GM18508 (cell line): Measurements from ENCODE around the gene HIGD1A.

ENCODE experiments used
- ATAC-seq: cut with Tn5 transposase; IDR thresholded peaks from one replicate; pipeline ENCODE4 v1.9.1; 2021; ENCODE audit warnings: moderate number of reproducible peaks; ENCODE audit not compliant: insufficient read depth, unreplicated experiment

Gene HIGD1A

DNA sequence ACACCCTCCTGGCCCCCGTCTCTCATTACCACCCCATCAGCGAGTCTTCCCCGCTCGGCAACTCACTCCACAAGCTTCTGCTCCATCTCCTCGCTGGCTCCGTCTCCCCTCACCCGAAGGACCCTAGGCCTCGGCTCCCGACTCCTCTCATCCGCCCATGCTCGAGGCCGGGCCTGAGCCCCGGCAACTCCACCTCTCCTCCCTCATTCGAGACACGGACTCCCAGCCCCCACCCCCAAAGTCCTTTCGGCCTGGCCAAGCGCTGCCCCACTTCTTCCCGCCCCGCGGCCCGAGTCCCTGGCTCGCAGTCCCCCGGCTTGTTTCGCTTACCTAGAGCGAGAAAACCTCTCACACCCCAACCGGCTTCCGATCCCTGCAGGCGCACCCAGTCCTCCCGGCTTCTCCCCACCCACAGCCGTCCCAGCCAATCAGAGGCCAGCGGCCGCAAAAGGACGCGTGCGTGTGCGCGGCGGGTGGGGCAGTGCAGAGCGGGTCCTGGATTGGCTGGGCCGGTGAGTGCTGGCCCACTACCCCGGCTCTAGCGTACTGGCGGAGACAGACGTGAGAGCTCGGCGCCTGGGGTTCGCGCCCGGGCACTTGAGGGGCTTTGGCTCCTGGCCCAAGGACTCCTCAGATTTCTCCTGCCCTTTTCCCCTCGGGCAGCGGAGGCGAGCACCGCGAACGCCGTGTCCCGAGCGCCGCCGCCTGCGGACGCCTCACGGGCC, at the start of gene HIGD1A:
Gene HIGD1A, minus strand, starts transcription at position 385 of the 725 bp plus-strand sequence. CDS start 10,237 bp downstream, outside the sequence.
- peak; percentile 86 for ATAC-seq

DNA sequence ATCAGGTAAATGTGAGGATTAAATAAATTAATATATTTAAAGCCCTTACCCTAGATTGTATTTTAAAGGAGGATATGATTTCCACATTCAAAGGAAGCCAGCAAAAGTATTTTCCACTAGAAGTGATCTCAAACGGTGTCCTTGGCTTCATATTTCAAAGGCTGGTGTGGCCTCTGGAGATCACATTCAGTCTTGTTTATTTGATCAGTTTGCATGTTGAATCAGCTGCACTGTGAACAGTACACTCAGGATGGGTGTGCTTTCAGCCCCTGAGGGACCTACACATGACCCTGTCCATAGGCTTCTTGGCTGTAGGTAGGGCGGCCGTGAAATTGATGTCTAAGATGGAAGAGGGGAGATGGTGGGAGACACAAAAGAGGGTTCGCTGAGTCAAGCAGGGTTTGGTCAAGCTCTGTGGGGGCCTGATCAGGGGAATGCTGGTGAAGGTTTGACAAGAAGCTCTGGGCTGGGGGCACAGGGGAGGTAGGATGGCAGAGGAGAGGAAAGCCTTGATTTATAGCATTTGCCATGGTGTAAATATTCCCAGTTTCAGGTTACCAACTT, 49.5 kb upstream of the HIGD1A start:
- ATAC-seq, result no peak

DNA sequence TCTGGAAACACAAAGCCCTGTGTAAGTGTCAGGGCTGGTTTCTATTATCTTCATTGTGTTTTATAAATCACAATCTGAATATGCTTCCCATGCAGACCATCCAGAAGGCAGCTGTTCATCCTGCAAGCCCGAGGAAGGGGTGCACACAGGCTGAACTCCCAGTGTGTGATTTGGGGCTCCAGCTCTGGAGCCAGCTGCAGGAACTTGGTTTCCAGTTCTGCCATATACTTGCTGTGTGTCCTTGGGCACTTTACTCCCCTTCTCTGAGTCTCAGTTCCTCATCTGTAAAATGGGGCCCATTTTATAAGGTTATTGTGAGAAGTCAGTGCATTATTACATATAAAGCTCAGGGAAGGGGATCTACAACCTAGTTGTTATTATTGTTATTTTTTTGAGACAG, 48.8 kb upstream of the HIGD1A start:
- no peak for ATAC-seq

DNA sequence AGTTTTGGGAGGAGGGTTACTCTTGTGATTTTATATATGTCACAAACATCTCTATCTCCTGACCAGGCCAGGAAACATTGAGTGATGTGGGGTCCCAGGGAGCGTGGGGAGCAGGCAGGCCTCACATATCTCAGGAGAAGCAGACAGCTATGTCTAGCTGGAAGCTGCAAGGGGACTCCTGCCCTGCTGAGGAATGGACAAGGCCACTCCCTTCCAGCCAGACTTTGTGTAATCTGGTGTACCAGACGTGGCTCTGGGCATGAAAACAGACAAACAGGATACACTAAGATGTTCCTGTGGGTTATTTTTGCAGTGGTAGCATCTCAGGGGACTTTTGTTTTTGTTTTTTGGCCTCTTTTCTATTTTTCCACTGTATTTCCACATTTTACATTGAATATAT, 48.2 kb upstream of the HIGD1A start:
- ATAC-seq, result no peak

DNA sequence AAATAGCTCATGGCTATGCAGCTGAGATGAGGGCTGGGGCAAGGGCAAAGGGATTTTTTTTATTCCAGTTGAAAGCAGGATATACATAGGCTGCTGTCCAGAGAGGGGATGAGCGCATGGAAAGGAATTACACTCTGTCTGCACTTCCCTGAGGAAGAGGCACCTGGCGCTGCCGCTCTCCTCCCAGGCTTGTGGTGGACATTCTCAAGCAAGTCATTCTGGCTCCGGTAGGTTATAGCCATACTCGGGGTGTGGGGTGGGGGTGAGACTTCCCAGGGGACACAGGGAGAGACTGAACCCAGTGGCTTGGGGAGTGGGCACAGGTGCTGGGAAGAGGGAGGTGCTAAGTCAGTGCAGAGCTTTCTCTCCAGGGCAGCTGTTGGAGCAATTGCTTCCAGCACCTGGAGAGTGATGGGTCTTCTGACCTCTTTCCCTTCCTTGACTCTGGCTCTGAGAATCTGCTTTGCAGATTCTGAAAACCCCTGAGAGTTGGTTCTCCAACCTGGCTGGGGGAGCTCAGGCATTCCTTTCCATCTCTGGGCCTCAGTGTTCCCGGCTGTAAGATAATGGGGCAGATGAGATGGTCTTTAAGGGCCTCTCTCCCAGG, 47.0 kb upstream of the HIGD1A start:
- ATAC-seq, result no peak

DNA sequence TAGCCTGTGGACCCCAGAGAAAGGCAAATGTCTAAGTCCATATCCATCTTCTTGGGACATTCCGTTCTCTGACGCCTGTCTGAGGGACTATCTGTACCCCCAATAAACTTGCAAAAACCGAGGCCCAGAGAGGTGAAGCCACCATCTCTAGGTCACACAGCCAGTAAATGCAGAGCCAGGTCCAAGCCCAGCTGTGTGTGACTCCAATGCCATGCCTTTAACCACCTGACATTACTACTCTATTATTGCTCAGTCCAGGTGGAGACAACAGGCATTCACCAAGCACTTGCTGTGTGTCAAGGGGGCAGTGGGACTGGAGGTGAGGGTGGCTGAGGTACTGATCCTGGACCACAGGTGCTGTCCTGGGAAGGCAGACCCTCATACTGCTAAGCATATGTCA, 46.0 kb upstream of the HIGD1A start:
- no peak for ATAC-seq

DNA sequence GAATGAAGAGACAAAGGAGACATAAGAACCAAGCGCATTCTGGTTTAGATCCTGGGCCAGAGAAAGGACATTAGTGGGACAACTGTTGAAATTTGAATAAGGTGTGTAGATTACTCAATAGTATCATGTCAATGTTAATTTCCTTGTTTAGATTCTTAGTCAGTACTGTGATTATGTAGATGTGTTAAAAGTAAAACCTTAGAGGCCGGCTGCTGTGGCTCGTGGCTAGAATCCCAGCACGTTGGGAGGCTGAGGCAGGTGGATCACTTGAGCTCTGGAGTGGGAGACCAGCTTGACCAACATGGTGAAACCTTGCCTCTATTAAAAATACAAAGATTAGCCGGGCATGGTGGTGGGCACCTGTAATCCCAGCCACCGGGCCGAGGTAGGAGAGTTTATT, 44.7 kb upstream of the HIGD1A start:
- no peak for ATAC-seq

DNA sequence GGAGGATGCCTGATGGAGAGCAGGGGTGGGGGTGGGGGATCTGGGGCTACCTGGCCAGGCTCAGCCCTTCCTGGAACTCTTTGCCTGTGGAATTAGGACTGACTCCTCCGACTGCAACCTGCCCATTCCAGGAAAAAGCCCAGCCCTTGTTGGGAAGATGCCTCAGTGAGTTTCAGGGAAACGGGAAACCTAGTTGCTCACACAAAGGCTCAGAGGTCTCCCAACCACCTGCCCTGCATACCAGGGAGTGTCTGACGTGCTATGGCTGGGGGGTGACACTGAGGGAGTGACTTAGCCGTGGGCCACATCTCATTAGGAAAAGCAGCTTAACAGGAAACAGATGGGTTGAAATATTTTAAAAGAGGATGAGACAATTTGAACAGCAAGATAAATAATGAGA, 43.4 kb upstream of the HIGD1A start:
- no peak for ATAC-seq

DNA sequence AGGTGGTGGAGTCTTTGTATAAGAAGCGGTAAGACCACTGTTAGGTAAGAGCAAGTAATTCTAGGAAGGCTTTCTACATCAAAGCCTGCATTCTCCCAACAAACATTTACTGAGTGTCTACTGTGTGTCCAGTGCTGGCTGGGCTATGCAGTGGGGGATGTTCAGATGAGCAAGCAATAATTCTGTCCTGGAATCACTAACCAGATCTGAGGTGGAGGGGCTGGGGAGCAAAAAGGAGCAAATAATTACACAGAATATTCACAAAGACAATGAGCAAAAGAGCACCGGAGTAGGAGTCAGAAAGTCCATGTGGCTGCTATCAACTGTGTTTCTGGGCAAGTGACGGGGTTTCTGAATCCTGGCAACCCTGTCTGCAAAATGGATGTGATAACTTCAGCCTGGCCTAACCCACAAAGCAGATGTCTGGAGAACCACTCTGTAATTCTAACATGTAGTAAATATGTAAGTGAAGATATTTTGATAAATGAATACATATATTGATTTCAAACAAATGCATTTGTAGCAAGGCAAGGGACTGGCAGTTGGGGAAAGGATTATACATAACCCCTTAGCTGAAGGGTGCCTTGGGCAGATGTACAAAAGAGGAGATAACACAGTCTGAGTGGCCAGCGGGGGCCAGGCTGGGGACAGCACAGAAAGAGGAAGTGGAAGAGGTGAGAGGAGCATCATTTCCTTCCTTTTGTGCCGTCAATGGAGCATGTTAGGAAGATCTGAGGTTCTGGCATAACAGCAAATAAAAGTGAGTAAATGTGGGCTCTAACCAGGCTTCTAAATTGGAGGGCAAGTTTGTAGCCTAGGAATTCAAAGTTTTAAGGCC, 42.6 kb upstream of the HIGD1A start:
- no peak for ATAC-seq

DNA sequence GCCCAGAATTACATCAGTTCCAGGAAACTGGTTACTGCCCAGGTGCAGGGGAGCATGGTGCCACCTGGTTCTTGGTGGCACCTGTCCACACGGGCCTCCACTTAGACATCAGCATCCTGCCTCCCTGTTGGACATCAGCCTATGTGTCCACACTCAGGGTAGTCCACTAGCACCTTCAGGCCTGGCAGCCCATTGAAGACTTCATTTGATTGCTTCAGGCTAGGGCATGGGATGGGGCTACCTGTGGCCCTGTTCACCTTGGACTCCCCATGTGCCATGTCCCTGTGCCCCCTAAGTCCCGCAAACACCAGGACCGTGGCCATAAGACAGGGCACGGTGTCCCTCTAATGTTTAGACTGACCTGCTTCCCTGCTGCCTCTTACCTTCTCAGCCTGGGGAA, 40.5 kb upstream of the HIGD1A start:
- ATAC-seq, result no peak

DNA sequence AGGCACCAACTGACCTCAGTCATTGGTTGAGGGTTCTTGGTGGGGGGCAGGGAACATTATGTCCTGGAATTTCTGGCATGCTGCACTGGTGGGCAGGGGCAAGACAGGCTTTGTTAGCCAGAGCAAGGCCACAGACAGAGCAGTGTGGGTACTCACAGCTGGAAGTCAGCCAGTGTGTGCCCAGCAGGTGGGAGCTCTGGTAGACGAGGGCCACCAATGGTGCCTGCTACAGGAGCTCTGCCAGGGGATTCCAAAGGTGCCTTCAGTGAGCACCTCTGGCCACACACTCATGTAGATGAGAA, 40.1 kb upstream of the HIGD1A start:
- ATAC-seq, result no peak

DNA sequence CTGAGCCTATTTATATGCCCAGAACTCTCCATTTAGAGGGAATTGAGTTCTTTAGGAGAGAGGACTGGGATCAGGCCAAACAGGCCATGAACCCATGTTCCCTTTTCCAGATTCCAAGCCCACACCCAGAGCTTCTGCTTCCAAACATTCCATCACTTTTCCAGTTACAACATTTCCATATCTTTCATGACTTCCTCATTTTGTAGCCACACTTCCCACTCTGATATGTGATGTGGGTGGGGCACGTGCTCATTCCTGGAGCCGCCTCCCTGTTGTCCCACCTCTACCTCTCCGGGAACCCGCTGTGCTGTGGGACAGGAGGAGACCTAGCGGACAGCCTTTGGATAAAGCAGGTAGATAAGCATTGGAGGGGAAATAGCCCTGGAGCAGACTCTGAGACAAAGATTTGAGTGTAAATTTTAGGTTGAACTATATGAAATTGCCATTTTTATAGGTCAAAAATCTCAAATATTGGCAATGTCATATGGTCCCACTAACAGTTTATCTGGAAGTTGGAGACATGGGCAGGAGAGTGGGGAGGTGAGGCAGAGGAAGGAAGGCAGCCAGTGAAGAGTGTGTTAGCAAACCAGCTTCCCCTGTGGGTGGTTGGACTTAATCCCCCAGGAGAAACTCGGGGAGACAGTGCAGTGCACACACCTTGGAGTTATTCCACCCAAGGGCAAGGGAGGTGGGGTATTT, 39.6 kb upstream of the HIGD1A start:
- ATAC-seq, result no peak

DNA sequence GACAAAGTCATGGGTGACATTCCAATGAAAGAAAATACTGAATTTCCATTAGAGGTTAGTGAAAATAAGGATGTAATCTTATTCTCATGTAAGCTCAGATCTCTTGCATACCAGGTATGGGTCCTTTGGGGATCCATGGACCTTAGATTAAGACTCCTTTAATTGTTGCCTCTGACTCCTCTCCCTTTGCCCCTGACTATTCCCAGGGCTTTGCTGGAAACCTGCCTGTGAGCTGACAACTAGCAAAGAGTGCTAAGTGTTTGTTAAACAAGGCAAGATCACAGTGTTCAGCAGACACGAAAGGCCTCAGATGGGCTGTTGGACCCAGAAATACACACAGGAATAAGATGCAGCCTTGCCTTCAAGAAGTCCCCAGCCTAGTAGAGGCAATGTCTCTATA, 37.0 kb upstream of the HIGD1A start:
- ATAC-seq, result no peak

DNA sequence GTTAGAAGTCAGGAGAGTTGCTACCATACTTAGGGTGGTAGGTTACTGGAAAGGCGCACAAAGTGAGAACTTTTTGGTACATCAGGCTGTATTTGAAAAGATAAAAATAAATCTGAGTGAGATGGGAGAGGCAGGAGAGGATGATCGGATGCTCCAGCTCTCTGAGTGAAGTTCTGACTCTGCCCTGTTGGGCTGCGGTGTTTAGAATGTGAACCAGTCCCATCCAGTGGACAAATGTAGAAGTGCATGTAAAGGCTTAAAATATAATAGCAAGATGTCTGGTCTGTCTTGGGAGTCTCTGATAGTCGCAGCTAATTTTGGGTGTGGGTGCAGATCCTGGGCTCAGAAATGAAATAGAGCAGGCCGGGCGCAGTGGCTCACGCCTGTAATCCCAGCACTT, 35.3 kb upstream of the HIGD1A start:
- ATAC-seq, result no peak

DNA sequence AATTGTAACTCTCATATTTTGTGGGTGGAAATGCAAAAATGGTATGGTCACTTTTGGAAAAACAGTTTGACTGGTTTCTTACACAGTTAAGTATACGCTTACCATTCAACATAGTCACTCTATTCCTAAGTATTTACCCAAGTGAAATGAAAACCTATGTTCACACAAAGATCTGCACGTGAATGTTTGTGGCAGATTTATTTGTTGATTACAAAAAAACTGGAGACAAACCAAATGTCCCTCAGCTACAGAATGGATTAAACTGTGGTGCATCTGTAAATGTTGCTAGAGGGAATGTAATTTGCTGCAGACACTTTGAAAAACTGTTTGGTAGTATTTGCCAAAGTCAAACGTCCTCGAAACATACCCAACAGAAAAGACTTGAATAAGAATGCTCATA, 34.3 kb upstream of the HIGD1A start:
- no peak for ATAC-seq

DNA sequence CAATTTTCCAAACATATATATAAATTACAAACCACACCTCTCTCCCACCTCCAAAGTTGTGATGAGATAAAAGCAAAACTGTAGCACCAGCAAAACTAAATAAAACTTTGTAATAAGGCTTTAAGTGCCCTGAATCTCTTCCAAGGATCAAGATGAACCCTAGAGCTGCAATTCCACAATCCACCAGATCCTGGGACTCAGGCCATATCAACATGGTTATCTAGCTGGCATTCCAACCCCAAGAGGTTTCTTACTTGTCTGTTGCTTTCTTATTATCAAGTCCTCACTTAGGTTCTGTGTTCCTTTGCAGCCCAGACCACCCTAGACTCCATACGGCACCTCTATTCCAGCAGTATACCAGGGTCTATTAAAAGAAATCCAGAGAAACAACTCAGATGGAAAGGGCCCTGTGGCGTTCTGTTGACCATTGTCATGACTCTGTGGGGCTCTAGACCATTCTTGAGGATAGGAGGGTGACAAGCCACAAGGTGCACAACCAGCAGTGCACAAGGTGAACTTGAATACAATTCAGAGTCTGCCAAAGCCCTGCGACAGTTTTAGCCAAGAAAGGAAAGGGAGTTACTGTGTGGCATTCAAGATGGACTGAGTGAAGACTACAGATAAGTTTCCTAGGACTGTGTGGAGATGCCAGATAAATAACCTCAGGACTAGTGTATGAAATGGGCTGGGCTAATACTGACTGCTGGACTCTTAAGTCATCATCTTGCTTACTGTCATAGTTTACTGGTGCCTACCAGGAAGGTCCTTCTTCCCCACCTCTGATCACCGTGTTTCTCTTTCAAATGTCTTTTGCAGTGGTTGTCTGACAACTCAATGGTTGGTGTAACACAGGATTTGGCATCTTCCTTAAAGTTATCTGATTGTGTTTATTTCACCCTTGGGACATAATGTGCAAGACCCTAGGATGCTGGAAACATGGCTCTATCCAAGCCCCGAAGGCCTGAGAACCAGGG, 32.1 kb upstream of the HIGD1A start:
- ATAC-seq, result no peak

DNA sequence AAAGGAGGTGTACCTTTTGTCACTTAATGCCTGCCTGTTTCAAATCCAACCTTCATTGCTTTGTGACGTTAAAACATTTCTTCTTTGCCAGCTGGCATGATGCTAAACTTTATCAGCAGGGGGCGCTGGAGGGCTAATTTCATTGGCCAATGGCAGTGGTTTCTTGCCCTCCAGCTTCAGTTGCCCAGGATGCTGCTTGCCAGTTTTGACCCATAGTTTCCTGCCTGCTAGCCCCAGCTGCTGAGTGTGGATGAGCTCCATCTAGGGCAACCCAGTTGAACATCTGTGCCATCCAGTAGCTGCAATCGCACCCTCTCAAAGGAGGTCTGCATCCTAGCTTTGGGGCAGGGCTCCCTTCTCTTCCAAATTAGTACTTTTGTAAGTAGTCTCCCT, 27.0 kb upstream of the HIGD1A start:
- ATAC-seq, result no peak

DNA sequence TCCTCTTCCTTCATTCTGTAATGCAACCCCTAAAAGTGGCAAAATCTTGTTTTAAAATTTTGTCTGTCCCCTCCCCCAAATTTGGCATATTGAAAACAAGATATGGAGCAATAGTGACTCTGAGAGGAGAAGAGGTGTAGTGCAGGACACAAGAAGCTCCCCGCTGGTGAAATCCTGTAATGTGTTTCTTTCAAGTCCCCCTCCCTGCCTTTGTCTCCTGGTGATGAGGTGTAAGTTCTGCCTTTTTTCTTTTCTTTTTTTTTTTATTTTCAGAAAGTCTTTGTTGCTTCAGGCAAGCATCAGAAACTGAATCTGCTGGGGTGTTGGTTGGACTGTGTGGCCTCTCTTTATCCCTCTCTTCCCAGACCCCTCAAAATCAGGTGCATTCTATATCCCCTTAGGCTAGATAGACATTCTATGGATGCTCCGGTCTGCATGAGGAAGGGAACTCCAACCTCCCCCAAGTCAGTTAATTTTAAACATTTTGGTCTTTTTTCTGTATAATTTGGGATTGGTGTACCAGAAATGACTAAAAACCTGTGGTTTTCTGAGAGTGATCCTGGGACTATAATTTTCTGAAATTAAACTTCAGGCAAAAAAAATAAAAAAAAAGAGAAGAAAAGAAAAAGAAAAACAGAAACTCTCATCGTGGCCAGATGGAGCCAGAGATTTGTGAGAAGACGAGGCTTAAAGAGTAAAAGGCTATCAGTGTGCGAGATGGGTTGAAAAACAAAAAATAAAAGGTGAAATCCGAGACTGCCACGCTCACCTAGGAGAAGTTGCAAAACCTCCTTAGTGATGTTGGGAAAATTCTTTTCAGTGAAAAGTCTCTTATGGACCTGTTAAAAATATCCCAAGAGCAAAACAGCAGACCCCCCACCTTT, 26.4 kb upstream of the HIGD1A start:
- no peak for ATAC-seq
